Activated CD8-positive, alpha-beta T cell treated with anti-CD3 and anti-CD28 coated beads for 36 hours (primary cell): ENCODE measurements around the gene CD36. TPM values are rescaled to one million over a fixed set of nuclear protein-coding genes. Genes with fewer than 3 reads are reported as not detected.

ENCODE experiments used
- ATAC-seq: fragments of 200-7000 bp; cut with Tn5 transposase; one replicate; pipeline ENCODE4 v1.10.0; 2021; ENCODE audit warnings: mild to moderate bottlenecking, moderate library complexity
- CTCF ChIA-PET: fragments of 350-600 bp; sonication (Branson Sonifier 250); formaldehyde crosslinking; loops from one replicate; lab custom pipeline; 2021; ENCODE audit warnings: antibody characterized with exemption; lab: Charles Lee
- POLR2A ChIA-PET: fragments of 350-600 bp; sonication (Branson Sonifier 250); formaldehyde crosslinking; loops from one replicate; lab custom pipeline; 2021; ENCODE audit warnings: antibody characterized with exemption; lab: Charles Lee
- DNase-seq: peaks from one replicate; pipeline ENCODE4 v3.0.0-alpha.2; 2020
- H3K27ac Mint-ChIP-seq: one replicate; pipeline ENCODE4 v1.8.0; 2021; ENCODE audit warnings: mild to moderate bottlenecking, mixed read lengths
- H3K27me3 Mint-ChIP-seq: one replicate; pipeline ENCODE4 v1.8.0; 2021; ENCODE audit warnings: mixed read lengths
- H3K36me3 Mint-ChIP-seq: one replicate; pipeline ENCODE4 v1.8.0; 2021; ENCODE audit warnings: low read depth, mixed read lengths
- H3K4me1 Mint-ChIP-seq: one replicate; pipeline ENCODE4 v1.8.0; 2021; ENCODE audit warnings: low read depth, mixed read lengths
- H3K4me3 Mint-ChIP-seq: one replicate; pipeline ENCODE4 v1.8.0; 2021; ENCODE audit warnings: mild to moderate bottlenecking, moderate library complexity, mixed read lengths
- H3K9me3 Mint-ChIP-seq: one replicate; pipeline ENCODE4 v1.8.0; 2021; ENCODE audit warnings: mixed read lengths
- intact Hi-C: fragments of 100-400 bp; cut with micrococcal nuclease; formaldehyde crosslinking; loops from one replicate; pipeline ENCODE4 v1.10.0; 2022
- total RNA-seq, 2 experiments: library from RNA; stranded (reverse); gene quantifications; one replicate each; pipeline ENCODE4 v1.2.3, GENCODE V29; 2021
- TF ChIP-seq, protein P1 (sequence below): fragments of 200-600 bp; IDR thresholded peaks from one replicate; pipeline ENCODE4 v1.8.0; 2022; ENCODE audit warnings: antibody characterized with exemption, mild to moderate bottlenecking

The CD36 gene
- total RNA-seq, 2 experiments from 2014 or later: not detected

DNA sequence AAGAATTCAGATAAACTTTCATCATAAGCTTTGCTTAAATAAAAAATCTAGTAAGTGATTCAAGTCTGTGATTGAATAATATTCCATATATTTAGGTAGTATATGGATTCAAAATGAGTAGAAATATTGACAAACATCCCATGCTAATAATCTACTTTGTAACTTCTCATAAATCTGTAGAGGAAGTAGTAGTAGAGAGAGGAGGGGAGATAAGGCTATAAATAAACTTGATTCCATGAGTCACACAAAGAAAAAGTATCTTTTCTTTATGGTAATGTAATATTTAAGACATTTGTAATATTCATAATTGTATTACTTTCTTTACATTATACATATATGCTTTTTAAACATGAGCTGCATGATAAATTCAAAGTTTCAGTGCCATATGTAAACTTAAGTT is 25.6 kb upstream of the CD36 start:
- TF ChIP-seq, protein P1, sequence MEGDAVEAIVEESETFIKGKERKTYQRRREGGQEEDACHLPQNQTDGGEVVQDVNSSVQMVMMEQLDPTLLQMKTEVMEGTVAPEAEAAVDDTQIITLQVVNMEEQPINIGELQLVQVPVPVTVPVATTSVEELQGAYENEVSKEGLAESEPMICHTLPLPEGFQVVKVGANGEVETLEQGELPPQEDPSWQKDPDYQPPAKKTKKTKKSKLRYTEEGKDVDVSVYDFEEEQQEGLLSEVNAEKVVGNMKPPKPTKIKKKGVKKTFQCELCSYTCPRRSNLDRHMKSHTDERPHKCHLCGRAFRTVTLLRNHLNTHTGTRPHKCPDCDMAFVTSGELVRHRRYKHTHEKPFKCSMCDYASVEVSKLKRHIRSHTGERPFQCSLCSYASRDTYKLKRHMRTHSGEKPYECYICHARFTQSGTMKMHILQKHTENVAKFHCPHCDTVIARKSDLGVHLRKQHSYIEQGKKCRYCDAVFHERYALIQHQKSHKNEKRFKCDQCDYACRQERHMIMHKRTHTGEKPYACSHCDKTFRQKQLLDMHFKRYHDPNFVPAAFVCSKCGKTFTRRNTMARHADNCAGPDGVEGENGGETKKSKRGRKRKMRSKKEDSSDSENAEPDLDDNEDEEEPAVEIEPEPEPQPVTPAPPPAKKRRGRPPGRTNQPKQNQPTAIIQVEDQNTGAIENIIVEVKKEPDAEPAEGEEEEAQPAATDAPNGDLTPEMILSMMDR: no peak
- no peak for DNase-seq
- CTCF ChIA-PET: no interaction called here
- POLR2A ChIA-PET: no interaction called here
- Mint-ChIP-seq H3K27me3 (no peaks in the 10 kb centered on the region), H3K4me1 (no peaks in the 10 kb centered on the region), H3K36me3 (no peaks in the 10 kb centered on the region), H3K4me3 (no peak overlapping the region), H3K9me3 (no peaks in the 10 kb centered on the region), H3K27ac (no peak overlapping the region)
- ATAC-seq: no peak
- intact Hi-C loops: no loop called here

DNA sequence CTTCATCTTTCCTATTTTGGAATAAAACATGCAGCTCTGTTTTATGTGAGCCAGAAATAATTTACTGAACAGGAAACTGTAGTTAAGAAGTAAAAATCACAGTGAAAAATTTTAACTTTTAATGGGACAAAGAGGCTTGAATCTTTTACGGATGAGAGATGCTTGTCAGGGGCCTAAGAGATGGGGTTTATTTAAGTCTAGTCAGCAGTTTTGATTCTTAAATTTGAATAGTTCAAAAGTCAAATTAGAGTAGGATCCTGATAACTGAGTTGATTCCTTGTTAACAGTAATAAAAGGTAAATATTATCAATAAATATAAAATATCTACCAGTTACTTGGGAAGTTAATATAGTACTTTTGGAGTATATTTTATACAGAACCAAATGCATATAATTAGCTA is 24.9 kb upstream of the CD36 start:
- ATAC-seq (no peak), DNase-seq (no peak)
- CTCF ChIA-PET: no interaction called here
- no peaks in the 10 kb centered on the region for H3K36me3 Mint-ChIP-seq
- intact Hi-C loops: no loop called here
- H3K27me3 Mint-ChIP-seq: no peaks in the 10 kb centered on the region
- no peaks in the 10 kb centered on the region for H3K9me3 Mint-ChIP-seq
- H3K27ac Mint-ChIP-seq: no peak overlapping the region
- H3K4me3 Mint-ChIP-seq: no peak overlapping the region
- no peaks in the 10 kb centered on the region for H3K4me1 Mint-ChIP-seq
- TF ChIP-seq, protein P1: no peak
- POLR2A ChIA-PET: no interaction called here

DNA sequence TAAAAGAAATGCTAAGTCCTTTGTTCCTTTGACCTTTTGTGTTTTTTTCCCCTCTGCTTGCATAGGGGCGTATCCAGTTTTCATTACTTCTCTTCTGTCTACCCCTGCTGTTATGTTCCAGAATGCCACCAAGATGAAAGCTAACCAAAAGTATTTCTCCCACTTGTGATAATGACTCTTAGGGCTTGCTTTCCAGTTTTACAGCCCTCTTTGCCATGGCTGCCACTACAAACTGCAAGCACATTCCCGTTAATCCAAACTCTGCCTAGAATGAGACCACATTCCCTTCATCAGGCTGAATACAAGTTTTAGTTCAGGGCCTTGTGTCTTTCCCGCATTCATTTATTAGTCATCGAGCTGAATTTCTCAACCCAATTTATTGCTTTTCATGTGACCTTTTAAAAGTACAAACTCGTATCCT is 23.6 kb upstream of the CD36 start:
- DNase-seq (no peak), ATAC-seq (no peak)
- no peaks in the 10 kb centered on the region for H3K27me3 Mint-ChIP-seq
- H3K36me3 Mint-ChIP-seq: no peaks in the 10 kb centered on the region
- intact Hi-C loops: no loop called here
- TF ChIP-seq, protein P1: no peak
- no peak overlapping the region for H3K4me3 Mint-ChIP-seq
- no peaks in the 10 kb centered on the region for H3K4me1 Mint-ChIP-seq
- no peaks in the 10 kb centered on the region for H3K9me3 Mint-ChIP-seq
- CTCF ChIA-PET: no interaction called here
- POLR2A ChIA-PET: no interaction called here
- no peak overlapping the region for H3K27ac Mint-ChIP-seq

DNA sequence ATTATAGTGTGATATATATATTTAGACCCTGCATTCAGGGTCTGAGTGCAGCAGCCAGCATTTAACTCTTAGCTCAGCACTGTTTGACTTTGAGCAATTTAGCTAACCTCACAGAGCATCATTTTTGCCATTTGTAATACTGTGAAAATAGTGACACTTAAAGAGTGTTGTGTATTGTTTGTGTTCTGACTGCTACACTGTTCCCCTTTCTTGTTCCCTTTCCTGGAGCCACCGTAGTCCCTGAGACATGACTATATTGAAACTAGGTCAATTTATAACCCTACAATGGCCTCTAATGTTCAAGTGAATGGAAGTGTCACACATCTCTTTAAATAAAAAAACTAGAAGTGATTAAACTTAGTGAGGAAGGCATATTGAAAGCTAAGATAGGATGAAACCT is 20.3 kb upstream of the CD36 start:
- Mint-ChIP-seq H3K9me3 (no peaks in the 10 kb centered on the region), H3K4me3 (no peak overlapping the region)

DNA sequence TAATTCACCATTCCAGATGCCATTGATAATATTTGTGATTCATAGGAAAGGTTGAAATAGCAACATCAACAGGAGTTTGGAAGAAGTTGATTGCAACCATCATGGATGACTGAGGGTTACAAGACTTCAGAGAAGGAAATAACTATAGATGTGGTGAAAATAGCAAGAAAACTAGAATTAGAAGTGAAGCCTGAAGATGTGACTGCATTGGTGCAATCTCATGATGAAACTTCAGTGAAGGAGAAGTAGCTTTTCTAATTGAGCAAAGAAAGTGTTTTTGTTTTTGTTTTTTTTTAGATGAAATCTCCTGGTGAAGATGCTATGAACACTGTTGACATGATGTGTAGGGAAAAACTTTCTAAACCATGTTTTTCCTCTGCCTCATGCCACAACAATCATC is 18.7 kb upstream of the CD36 start:
- intact Hi-C loops: no loop called here
- H3K4me1 Mint-ChIP-seq: no peaks in the 10 kb centered on the region

More for the DNA sequence above, 20.3 kb upstream of the CD36 start:
- ChIA-PET CTCF (interaction anchor here (1.5 kb wide), 1 partner anchor 10 kb away, joined by 3 read pairs; no protein-coding TSS in a partner anchor), POLR2A (no interaction called here)
- Mint-ChIP-seq H3K36me3 (no peaks in the 10 kb centered on the region), H3K27ac (no peak overlapping the region), H3K27me3 (no peaks in the 10 kb centered on the region), H3K4me1 (no peaks in the 10 kb centered on the region)
- intact Hi-C loops: no loop called here
- ATAC-seq (no peak), DNase-seq (no peak)
- TF ChIP-seq, protein P1: no peak

More for the DNA sequence above, 18.7 kb upstream of the CD36 start:
- H3K27ac Mint-ChIP-seq: no peak overlapping the region
- TF ChIP-seq, protein P1: no peak
- no peaks in the 10 kb centered on the region for H3K27me3 Mint-ChIP-seq
- DNase-seq (no peak), ATAC-seq (no peak)
- POLR2A ChIA-PET: no interaction called here
- no peaks in the 10 kb centered on the region for H3K9me3 Mint-ChIP-seq
- no peak overlapping the region for H3K4me3 Mint-ChIP-seq
- H3K36me3 Mint-ChIP-seq: no peaks in the 10 kb centered on the region
- CTCF ChIA-PET: no interaction called here
